Femur (tissue), 1 donor: ENCODE measurements around the gene CPTP.

Experiments used
- DNase-seq: peaks from one replicate; pipeline ENCODE4 v3.0.0-alpha.2; 2017

CPTP gene

DNA sequence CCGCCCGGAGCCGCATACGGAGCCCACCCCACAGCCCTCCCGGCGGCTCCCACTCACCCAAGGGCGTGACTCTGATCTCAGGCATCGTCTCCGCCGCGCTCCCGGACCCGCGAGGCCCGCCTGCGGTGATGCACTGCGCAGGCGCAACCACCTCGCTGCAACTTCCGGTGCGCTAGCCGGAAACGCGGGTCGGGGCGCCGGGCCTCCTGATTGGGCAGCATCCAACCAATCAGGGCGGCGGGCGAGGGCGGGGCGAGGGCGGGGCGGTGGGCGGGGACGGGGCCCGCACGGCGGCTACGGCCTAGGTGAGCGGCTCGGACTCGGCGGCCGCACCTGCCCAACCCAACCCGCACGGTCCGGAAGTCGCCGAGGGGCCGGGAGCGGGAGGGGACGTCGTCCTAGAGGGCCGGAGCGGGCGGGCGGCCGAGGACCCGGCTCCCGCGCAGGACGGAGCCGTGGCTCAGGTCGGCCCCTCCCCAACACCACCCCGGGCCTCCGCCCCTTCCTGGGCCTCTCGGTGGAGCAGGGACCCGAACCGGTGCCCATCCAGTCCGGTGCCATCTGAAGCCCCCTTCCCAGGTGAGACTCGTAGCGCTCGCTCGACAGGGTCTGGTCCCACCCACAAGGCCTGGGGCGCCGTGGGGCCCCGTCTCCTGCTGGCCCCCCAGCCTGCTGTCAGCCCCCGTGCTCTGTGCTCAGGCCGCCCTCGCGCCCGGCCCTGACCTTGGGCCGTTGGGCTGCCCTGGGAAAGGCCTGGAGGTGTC, at the start of gene CPTP, which contains the start of gene INTS11:
Gene CPTP (plus strand): TSS at position 279 of the 764 bp plus-strand sequence. CDS start 2,109 bp downstream, outside the sequence.
Gene INTS11 (minus strand): TSS at position 137 of the 764 bp plus-strand sequence. CDS start 52 bp downstream, at position 85.
- DNase-seq = peak; percentile 96

DNA sequence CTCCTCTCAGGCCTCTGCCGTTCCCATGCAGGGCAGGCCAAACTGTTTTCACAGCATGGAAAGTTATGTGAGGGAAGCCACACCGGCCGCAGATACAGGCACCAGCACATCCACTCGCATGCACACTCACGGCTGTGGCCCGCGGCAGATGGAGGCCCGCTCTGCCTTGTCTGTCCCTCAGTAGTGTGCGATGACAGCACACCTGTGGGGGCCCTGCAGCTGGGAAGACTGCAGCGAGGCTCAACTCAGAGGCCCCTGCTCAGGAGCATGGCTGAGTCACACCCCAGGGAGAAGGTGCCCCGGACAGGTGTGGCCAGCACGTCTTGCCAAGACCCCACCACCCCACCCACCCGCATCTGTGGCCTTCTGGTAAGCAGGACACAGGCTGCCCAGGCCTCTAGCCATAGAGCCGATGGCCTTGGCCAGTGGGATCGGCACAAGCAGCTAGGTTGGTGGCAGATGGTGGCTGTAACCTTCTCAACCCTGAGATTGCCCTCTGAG, 49.6 kb upstream of the CPTP start:
- DNase-seq = no peak

GRCh38 chr1:1275836-1276235, 48.8 kb upstream of the CPTP start:
- no peak for DNase-seq

DNA sequence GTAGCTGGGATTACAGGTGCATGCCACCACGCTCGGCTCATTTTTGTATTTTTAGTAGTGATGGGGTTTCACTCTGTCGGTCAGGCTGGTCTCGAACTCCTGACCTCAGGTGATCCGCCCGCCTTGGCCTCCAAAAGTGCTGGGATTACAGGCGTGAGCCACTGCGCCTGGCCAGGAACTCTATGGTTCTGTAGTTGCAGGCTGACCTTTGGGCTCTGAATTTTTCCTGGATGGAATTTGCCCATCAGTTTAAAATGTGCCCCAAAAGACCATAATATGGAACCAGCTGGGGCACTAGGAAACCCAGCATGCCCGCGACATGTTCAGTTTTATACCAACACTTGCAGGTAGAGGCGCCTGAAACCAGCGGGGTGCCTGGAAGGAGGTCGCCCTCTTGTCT, 46.0 kb upstream of the CPTP start:
- no peak for DNase-seq

- DNase-seq = no peak
Measured at GRCh38 chr1:1279028-1279427, 45.6 kb upstream of the CPTP start.

GRCh38 chr1:1280782-1281481, 43.7 kb upstream of the CPTP start:
- no peak for DNase-seq

DNA sequence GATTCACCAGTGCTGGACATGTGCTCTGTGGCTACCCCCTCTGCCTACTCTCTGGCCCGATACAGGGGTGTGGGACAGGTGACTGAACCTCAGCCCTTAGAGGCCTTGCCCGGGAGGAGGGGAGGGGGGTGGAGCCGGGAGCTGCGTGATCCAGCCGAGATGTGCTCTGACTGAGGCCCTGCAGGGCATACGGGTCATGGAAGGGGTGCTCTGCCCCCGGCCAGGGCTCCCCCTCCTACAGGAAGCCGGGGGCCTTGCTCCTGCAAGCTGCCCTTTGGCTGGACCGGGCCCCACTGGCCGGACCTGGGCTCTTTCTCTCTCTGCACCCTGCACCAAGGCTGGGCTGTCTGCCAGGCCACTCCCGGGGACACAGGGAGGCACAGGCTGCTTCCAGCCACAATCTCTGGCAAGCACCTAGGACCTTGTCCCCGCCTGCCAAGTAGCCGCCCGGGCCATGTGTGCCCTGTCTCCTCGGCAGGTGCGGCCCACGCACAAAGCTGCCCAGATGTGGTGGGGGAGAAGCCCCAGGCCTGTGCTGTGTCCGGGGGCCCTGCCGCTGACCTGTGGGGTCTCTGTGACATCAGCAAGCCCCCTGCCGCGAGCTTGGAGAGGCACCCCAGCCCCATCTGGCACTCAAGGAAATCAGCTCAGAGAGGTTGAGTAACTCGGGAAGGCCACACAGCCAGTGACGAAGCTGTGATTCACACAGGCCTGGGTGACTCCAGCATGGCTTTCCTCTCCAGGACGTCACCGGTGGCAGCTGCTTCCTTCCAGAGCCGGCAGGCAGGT, 42.9 kb upstream of the CPTP start:
- no peak for DNase-seq

DNA sequence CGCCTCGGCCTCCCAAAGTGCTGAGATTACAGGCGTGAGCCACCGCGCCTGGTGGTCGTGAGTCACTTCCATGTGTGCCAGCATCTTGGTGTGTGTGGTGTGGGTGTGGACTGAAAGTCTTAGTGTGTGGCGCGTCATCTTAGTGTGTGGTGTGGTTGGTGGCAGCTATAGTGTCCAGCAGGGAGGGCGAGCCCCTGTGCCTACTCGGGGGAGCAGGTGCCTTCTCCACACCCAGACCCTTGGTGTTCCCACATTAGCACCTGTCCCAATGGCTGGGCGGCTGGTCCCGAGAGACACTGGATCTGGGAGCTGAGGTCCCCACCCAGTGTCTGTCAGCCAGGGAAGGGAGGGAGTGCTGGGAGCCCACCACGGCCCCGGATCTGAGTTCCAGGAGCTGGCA, 41.6 kb upstream of the CPTP start:
- no peak for DNase-seq

- DNase-seq = peak; percentile 28
Measured at GRCh38 chr1:1283821-1284220, 40.8 kb upstream of the CPTP start.

- no peak for DNase-seq
Measured at GRCh38 chr1:1284221-1285101, 40.1 kb upstream of the CPTP start.

DNA sequence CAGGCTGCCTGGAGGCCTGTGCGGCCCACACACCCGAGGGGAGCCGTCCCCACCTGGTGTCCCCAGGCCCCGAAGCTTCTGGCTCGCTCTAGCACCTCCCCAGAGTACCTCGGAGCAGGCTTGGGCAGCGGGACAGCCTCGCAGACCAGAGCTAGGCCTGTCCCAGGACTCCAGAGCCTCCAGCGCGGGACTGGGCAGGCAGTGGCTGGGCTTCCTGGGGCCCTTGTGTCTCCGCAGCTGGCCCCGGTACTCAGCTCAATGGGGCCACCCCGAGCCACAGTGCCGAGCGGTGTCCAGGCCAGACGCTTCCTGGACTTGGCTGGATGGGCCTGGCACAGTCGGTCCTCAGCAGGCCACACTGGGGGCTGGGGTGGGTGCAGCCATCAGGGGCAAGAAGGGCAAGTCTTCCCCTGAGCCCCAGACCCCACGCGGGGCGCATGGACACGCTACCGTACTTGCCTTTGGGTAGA, 39.5 kb upstream of the CPTP start:
- DNase-seq = no peak

GRCh38 chr1:1285611-1286311, 38.8 kb upstream of the CPTP start:
- no peak for DNase-seq

GRCh38 chr1:1286313-1287261, 38.0 kb upstream of the CPTP start:
- DNase-seq = peak; percentile 24

DNA sequence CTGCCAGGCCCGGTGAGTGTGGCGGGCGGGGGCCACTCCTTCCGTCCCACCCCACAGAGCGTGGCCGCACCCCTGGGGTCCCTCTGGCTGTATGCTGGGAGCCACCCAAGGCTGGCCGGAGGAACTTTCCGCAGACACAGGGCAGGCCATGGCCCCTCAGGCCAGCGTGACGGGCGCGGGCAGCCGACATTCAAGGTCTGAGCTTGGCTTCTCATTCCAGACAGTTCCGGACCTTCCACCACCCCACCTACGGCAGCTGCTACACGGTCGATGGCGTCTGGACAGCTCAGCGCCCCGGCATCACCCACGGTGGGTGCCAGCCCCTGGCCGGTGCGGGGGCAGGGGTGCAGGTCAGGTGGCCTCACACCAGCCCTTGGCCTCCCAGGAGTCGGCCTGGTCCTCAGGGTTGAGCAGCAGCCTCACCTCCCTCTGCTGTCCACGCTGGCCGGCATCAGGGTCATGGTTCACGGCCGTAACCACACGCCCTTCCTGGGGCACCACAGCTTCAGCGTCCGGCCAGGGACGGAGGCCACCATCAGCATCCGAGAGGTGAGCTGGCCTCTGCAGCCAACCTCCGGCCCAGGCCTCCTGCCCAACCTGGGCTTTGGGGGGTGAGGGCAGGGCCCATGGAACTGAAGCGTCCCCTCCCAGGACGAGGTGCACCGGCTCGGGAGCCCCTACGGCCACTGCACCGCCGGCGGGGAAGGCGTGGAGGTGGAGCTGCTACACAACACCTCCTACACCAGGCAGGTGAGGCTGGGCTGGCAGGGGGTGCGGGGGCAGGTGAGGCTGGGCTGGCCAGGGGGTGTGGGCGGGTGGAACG, 37.1 kb upstream of the CPTP start:
- no peak for DNase-seq

- DNase-seq = peak; percentile 63
Measured at GRCh38 chr1:1290238-1290731, 34.3 kb upstream of the CPTP start.

GRCh38 chr1:1291023-1291528, 33.5 kb upstream of the CPTP start:
- peak; percentile 32 for DNase-seq

- DNase-seq = peak; percentile 77
Measured at GRCh38 chr1:1291548-1292441, 32.8 kb upstream of the CPTP start.

GRCh38 chr1:1292442-1292779, 32.2 kb upstream of the CPTP start:
- DNase-seq = peak; percentile 29
